IPS DF 6.9 (cell line): Measurements from ENCODE around the gene BCL11A.
"Not testable (repeated sequence)": the region's sequence is repeated elsewhere in the genome, so short reads cannot be mapped to it uniquely, and the experiment has no call there.

ENCODE experiments used
- DNase-seq: peaks from one replicate; pipeline ENCODE4 v3.0.0-alpha.2; 2013; ENCODE audit warnings: low read depth, low spot score
- H3K27ac ChIP-seq: one replicate; pipeline ENCODE4 v1.5.1; 2013; ENCODE audit warnings: low read length, control low read depth
- H3K27me3 ChIP-seq: 2 replicates; pipeline ENCODE4 v1.6.1; 2013; ENCODE audit warnings: mild to moderate bottlenecking, low read length; ENCODE audit not compliant: control insufficient read depth, insufficient read depth
- H3K36me3 ChIP-seq: 2 replicates; pipeline ENCODE4 v1.6.1; 2013; ENCODE audit warnings: low read length; ENCODE audit not compliant: control insufficient read depth, insufficient read depth
- H3K4me1 ChIP-seq: 2 replicates; pipeline ENCODE4 v1.6.1; 2013; ENCODE audit warnings: low read length; ENCODE audit not compliant: control insufficient read depth, insufficient read depth
- H3K4me3 ChIP-seq: 2 replicates; pipeline ENCODE4 v1.5.1; 2013; ENCODE audit warnings: mild to moderate bottlenecking, low read length
- H3K9me3 ChIP-seq: 2 replicates; pipeline ENCODE4 v1.6.1; 2013; ENCODE audit warnings: low read length, inconsistent platforms; ENCODE audit not compliant: control insufficient read depth, insufficient read depth
- WGBS: extraction: QIAGEN DNeasy Blood & Tissue Kit; methylation state at CpG from one replicate; pipeline ENCODE4 v1.1.7; 2013; ENCODE audit warnings: mixed read lengths, missing lambda C conversion rate; ENCODE audit not compliant: insufficient read length, insufficient coverage; 5-methylcytosine and 5-hydroxymethylcytosine counted together

Gene BCL11A

GRCh38 chr2:60423505-60423904, 129.9 kb downstream of the BCL11A start:
- no peaks in the 10 kb centered on the region for H3K9me3 ChIP-seq
- H3K4me1 ChIP-seq = peaks cover 6% of the 10 kb centered on the region
- no peak overlapping the region for H3K4me3 ChIP-seq
- no peak for DNase-seq
- H3K27me3 ChIP-seq = no peaks in the 10 kb centered on the region
- no peak overlapping the region for H3K27ac ChIP-seq
- no peaks in the 10 kb centered on the region for H3K36me3 ChIP-seq
- WGBS = no CpG with 5 or more reads among the region's 1 CpG

DNA sequence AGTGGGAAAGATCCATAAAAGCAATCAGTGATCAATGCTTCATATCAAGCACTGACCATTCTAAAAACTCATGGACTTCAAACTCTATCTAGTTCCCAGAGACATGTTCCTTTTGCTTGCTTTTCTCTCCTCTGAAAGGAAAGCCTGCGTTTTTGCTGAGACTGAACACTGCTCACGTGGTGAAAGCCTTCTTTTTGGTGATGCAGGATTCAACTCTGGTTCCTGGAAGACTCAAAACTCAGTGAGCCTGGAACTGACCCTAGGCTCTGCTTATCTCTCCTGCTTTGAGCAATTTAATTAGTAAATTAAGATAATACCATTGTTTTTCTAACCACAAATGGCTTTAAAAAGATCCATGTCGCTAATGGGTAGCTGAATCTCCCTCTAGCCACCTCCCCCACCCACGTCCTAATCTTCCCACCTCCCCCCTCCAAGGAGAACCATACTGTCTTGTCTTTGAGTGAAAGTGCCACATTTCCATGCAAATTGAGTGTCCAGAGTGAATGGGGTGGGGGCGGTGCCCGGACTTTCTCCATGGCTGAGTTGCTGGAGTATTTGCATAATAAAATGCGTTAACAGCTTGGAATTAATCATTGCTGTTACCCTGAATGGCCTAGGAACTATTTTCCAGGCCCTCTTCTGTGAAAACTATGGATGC, 130.5 kb downstream of the BCL11A start:
- H3K27ac ChIP-seq = no peak overlapping the region
- peaks cover 6% of the 10 kb centered on the region for H3K4me1 ChIP-seq
- no CpG with 5 or more reads among the region's 7 CpGs for WGBS
- no peak overlapping the region for H3K4me3 ChIP-seq
- H3K27me3 ChIP-seq = no peaks in the 10 kb centered on the region
- DNase-seq = no peak
- no peaks in the 10 kb centered on the region for H3K9me3 ChIP-seq
- no peaks in the 10 kb centered on the region for H3K36me3 ChIP-seq

DNA sequence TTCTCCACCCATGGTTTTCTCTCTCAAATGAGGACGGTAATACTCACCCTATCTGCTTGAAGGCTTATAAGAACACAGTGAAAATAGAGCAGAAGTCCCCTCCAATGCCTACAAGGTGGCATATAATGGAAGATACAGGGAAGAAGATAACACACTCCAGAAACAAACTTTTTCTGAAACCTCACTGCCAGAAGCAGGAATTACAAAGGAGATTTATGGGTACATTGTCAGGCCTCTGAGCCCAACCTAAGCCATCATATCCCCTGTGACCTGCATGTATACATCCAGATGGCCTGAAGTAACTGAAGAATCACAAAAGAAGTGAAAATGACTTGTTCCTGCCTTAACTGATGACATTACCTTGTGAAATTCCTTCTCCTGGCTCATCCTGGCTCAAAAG, 136.2 kb downstream of the BCL11A start:
- H3K36me3 ChIP-seq, H3K4me1 ChIP-seq, DNase-seq, H3K4me3 ChIP-seq, H3K27me3 ChIP-seq, H3K9me3 ChIP-seq, H3K27ac ChIP-seq: not testable (repeated sequence)
- WGBS = no CpG with 5 or more reads among the region's 1 CpG

GRCh38 chr2:60416221-60417008, 137.0 kb downstream of the BCL11A start:
- no CpG with 5 or more reads among the region's 10 CpGs for WGBS
- Histone ChIP-seq H3K27ac (no peak overlapping the region), H3K4me1 (peaks cover 3% of the 10 kb centered on the region), H3K36me3 (no peaks in the 10 kb centered on the region), H3K27me3 (no peaks in the 10 kb centered on the region), H3K9me3 (no peaks in the 10 kb centered on the region), H3K4me3 (no peak overlapping the region)
- no peak for DNase-seq

DNA sequence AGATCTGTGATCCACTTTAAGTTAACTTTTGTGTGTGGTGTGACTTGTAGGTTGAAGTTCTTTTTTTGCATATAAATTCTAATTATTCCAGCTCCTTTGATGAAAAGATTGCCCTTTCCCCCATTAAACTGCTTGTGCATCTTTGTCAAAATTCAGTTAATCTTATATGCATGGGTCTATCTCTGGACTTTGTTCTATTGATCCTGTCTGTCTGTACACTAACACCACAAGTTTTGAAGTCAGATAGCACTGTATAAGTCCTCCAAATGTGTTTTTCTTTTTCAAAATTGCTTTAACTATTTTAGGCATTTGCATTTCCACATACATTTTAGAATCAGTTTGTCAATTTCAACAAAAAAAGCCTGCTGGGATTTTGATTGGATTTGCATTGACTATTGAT, 137.6 kb downstream of the BCL11A start:
- H3K4me3 ChIP-seq = no peak overlapping the region
- no peaks in the 10 kb centered on the region for H3K9me3 ChIP-seq
- H3K36me3 ChIP-seq = no peaks in the 10 kb centered on the region
- peaks cover 3% of the 10 kb centered on the region for H3K4me1 ChIP-seq
- no peak for DNase-seq
- no peak overlapping the region for H3K27ac ChIP-seq
- no peaks in the 10 kb centered on the region for H3K27me3 ChIP-seq

GRCh38 chr2:60414495-60415138, 138.8 kb downstream of the BCL11A start:
- Histone ChIP-seq H3K27ac (no peak overlapping the region), H3K27me3 (no peaks in the 10 kb centered on the region), H3K9me3 (no peaks in the 10 kb centered on the region), H3K36me3 (no peaks in the 10 kb centered on the region), H3K4me3 (no peak overlapping the region), H3K4me1 (peaks cover 7% of the 10 kb centered on the region)
- WGBS = no CpG with 5 or more reads among the region's 2 CpGs
- DNase-seq = no peak

- H3K9me3 ChIP-seq = no peaks in the 10 kb centered on the region
- WGBS = no CpG with 5 or more reads among the region's 6 CpGs
- H3K27ac ChIP-seq = no peak overlapping the region
- H3K4me3 ChIP-seq = no peak overlapping the region
- no peaks in the 10 kb centered on the region for H3K36me3 ChIP-seq
- H3K27me3 ChIP-seq = no peaks in the 10 kb centered on the region
- peaks cover 7% of the 10 kb centered on the region for H3K4me1 ChIP-seq
- DNase-seq = no peak
Measured at GRCh38 chr2:60413814-60414168, 139.7 kb downstream of the BCL11A start.

GRCh38 chr2:60413069-60413813, 140.2 kb downstream of the BCL11A start:
- WGBS = no CpG with 5 or more reads among the region's 4 CpGs
- Histone ChIP-seq H3K4me3 (no peak overlapping the region), H3K4me1 (peaks cover 7% of the 10 kb centered on the region), H3K27me3 (no peaks in the 10 kb centered on the region), H3K9me3 (no peaks in the 10 kb centered on the region), H3K27ac (no peak overlapping the region), H3K36me3 (no peaks in the 10 kb centered on the region)
- DNase-seq = no peak

DNA sequence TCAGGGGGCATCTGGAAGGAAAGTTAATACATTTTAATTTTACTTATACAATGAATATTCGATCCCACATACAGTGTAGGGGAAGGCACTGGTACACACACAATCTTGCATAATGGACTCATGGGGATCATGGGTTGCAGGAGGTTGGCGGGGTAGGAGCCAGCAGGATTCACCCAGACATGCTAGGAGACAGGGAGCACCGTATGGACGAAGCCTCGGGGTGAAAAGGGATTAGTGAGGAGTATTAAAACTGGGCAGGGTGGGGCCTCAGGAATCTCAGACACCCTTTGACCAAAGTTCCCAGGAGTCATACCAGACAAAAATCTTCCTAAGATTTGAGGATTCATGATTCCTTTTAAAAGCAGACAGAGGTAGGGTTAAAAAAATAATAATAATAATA, 140.8 kb downstream of the BCL11A start:
- Histone ChIP-seq H3K36me3 (no peaks in the 10 kb centered on the region), H3K9me3 (no peaks in the 10 kb centered on the region), H3K4me1 (peaks cover 7% of the 10 kb centered on the region), H3K27me3 (no peaks in the 10 kb centered on the region), H3K27ac (no peak overlapping the region), H3K4me3 (no peak overlapping the region)
- DNase-seq = no peak
- WGBS = no CpG with 5 or more reads among the region's 5 CpGs

DNA sequence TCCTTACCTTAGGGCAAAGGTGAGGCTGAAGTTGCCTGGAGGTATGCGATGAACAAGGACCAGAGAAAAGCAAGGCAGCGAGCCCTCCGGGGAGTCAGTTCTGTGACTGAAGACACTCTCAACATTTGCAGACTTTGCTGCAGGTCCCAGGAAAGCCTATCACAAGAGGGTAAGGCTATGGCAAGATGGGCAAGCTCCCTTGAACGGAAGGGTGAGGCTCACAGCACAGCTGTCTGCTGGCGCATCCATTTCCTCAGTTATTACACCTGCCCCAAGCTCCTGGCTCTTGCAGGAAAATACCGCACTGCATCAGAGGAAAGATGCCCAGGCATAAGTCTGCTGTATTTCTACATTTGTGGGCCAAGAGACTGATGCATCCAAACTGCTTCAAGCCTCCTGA, 141.4 kb downstream of the BCL11A start:
- Histone ChIP-seq H3K36me3 (no peaks in the 10 kb centered on the region), H3K27ac (no peak overlapping the region), H3K4me3 (no peak overlapping the region), H3K27me3 (no peaks in the 10 kb centered on the region), H3K4me1 (peaks cover 7% of the 10 kb centered on the region), H3K9me3 (no peaks in the 10 kb centered on the region)
- WGBS = no CpG with 5 or more reads among the region's 6 CpGs
- DNase-seq = no peak
